Measurements from ENCODE around the gene MATCAP1. TPM values are rescaled to one million over a fixed set of nuclear protein-coding genes. Genes with fewer than 3 reads are reported as not detected.
A peak's percentile ranks its signal among the peaks of the same experiment; 100 is the strongest.

MATCAP1 gene
- polyA plus RNA-seq, 3 donors from 2014 or later: 1.00 TPM; not detected in 2

DNA sequence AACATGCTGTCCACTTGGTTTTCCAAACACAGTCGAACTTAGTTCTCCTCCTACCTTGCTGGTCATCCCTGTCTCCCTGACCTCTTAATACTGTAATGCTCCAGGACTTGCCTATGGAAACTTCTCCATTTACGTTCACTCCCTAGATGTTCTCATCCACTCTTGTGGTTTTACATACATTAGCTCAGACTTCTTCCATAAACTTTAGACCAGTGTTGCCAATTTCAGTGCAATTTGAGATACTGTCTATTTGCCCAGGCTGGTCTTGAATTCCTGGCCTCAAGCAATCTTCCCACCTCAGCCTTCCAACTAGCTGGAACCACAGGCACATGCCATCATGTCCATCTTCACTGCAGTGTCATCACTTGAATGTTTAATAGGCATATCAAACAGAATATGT is 1.5 kb downstream of the MATCAP1 start:
- Mint-ChIP-seq H3K4me3 (no peak overlapping the region), H3K36me3 (no peaks in the 10 kb centered on the region), H3K9me3 (no peaks in the 10 kb centered on the region), H3K4me1 (peaks cover 16 to 19% of the 10 kb centered on the region in 2 donors), H3K27me3 (ENCODE audit: low read depth in 3 of 3) (peaks cover 2 to 11% (median 7%) of the 10 kb centered on the region in 3 donors), H3K27ac (no peak overlapping the region)
- DNase-seq: no peak

- H3K4me3 Mint-ChIP-seq: no peak overlapping the region
- peaks cover 20 to 21% of the 10 kb centered on the region in 2 donors for H3K4me1 Mint-ChIP-seq
- H3K9me3 Mint-ChIP-seq: no peaks in the 10 kb centered on the region
- H3K27me3 Mint-ChIP-seq (ENCODE audit: low read depth in 3 of 3): peaks cover 4 to 14% (median 7%) of the 10 kb centered on the region in 3 donors
- H3K27ac Mint-ChIP-seq: no peak overlapping the region
- no peaks in the 10 kb centered on the region for H3K36me3 Mint-ChIP-seq
- no peak for DNase-seq
Observed at GRCh38 chr16:67181346-67181745, 2.4 kb downstream of the MATCAP1 start.

DNA sequence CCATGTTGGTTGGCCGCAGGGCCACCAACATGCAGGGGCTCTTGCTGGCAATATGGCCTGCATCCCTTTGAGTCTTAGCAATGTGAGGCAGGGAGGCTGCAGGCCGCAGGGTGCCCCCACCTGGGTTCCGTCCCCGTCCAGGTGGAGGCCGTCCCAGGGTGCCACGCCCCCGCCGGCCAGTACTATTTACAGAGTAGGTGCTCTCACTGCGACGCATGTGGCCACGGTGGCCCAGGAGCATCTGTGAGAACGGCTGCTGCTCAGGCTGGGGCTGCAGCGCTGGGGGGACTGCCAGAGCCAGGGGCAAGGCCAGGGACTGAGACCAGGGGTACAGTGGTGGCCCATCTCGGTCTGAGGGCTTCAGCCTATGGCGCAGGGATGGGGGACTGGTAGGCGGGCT is 3.6 kb downstream of the MATCAP1 start:
- Mint-ChIP-seq H3K27ac (no peak overlapping the region), H3K36me3 (no peaks in the 10 kb centered on the region), H3K4me1 (peaks cover 17 to 23% of the 10 kb centered on the region in 2 donors), H3K27me3 (ENCODE audit: low read depth in 3 of 3) (peaks cover under 1 to 14% (median 3%) of the 10 kb centered on the region in 3 donors), H3K4me3 (no peak overlapping the region), H3K9me3 (no peaks in the 10 kb centered on the region)
- DNase-seq: no peak

DNA sequence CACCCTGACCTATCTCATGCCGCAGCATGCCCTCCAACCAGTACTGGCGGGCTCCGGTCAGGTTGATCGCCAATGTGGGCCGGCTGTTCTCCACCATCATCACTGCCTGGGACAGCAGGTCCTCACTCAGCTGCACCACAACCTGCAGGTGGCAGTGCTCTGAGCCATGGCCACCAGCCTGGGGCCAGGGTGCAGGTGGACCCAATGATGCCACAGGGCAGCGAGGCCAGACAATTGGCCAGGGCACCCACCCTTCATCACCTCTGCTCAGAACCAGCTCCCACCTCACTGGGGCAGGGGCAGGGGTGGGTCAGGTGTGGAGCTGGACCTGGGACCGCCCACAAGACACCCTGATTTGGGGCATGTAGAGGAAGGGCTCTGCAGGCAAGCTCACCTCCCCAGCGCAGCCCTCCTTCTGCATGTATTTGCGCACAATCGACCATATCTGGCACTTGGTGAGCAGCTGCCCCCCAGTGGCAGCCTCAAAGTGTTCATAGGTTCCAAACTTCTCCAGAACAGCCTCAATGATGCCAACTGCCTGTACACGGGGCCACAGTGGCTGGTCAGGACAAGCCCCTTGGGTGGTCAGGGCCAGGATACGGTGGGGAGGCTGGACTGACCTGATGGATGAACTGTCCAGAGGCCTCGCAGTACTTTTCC is 4.2 kb downstream of the MATCAP1 start:
- Mint-ChIP-seq H3K27ac (no peak overlapping the region), H3K4me1 (peaks cover 17 to 22% of the 10 kb centered on the region in 2 donors), H3K27me3 (ENCODE audit: low read depth in 3 of 3) (peaks cover 0 to 14% (median 2%) of the 10 kb centered on the region in 3 donors), H3K4me3 (no peak overlapping the region), H3K9me3 (no peaks in the 10 kb centered on the region), H3K36me3 (no peaks in the 10 kb centered on the region)
- no peak for DNase-seq

GRCh38 chr16:67177743-67178699 is 5.7 kb downstream of the MATCAP1 start:
- H3K4me1 Mint-ChIP-seq: peaks cover 28 to 34% of the 10 kb centered on the region in 2 donors
- DNase-seq: peak in 2 of 3 donors; percentile 30 to 41
- no peaks in the 10 kb centered on the region for H3K36me3 Mint-ChIP-seq
- H3K9me3 Mint-ChIP-seq: no peaks in the 10 kb centered on the region
- H3K27ac Mint-ChIP-seq: peak overlapping the region in 3 of 6 donors; percentile 23 to 50 (median 42)
- peaks cover 6 to 14% (median 6%) of the 10 kb centered on the region in 3 donors for H3K27me3 Mint-ChIP-seq (ENCODE audit: low read depth in 3 of 3)
- peak overlapping the region; percentile 48 to 78 (median 75) for H3K4me3 Mint-ChIP-seq

DNA sequence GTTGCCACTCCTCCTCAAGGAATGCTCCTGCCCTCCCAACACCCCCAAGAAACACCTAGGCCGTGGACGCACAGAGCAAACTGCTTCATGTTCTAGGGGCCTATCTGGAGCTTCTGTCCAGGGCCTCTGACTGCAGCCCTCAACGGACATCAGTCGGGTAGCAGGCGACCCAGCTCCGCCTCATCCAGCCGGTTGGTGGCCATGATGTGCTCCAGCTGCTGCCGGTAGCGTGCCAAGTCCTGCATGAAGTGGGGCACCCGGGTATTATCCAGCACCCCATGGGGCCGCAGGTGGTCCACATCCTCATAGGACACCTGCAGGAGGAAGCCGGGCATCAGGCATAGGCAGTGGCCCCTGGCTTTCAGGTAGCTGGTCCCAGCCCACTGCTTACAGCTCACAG is 7.1 kb downstream of the MATCAP1 start:
- H3K27me3 Mint-ChIP-seq (ENCODE audit: low read depth in 3 of 3): peaks cover 6 to 15% (median 6%) of the 10 kb centered on the region in 3 donors
- no peak for DNase-seq
- peaks cover 33 to 36% of the 10 kb centered on the region in 2 donors for H3K4me1 Mint-ChIP-seq
- no peaks in the 10 kb centered on the region for H3K36me3 Mint-ChIP-seq
- no peaks in the 10 kb centered on the region for H3K9me3 Mint-ChIP-seq
- no peak overlapping the region for H3K27ac Mint-ChIP-seq
- peak overlapping the region in 4 of 5 donors; percentile 13 to 75 (median 56) for H3K4me3 Mint-ChIP-seq

DNA sequence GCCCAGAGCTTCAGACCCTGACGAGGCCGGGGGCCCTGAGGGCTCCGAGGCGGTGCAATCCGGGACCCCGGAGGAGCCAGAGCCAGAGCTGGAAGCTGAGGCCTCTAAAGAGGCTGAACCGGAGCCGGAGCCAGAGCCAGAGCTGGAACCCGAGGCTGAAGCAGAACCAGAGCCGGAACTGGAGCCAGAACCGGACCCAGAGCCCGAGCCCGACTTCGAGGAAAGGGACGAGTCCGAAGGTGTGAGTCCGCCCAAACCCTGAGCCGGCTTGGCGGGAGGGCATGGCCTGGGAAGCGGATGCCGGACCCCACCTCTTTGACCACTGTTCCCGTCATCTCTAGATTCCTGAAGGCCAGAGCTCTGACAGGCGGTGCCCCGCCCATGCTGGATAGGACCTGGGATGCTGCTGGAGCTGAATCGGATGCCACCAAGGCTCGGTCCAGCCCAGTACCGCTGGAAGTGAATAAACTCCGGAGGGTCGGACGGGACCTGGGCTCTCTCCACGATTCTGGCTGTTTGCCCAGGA is 9.0 kb downstream of the MATCAP1 start:
- DNase-seq: no peak
- peaks cover 45 to 47% of the 10 kb centered on the region in 2 donors for H3K4me1 Mint-ChIP-seq
- H3K9me3 Mint-ChIP-seq: no peaks in the 10 kb centered on the region
- H3K36me3 Mint-ChIP-seq: no peaks in the 10 kb centered on the region
- peaks cover 16 to 20% (median 18%) of the 10 kb centered on the region in 3 donors for H3K27me3 Mint-ChIP-seq (ENCODE audit: low read depth in 3 of 3)
- peak overlapping the region in 3 of 5 donors; percentile 46 to 86 (median 65) for H3K4me3 Mint-ChIP-seq
- H3K27ac Mint-ChIP-seq: peak overlapping the region in 2 of 6 donors; percentile 73 to 79

- Mint-ChIP-seq H3K9me3 (no peaks in the 10 kb centered on the region), H3K27me3 (ENCODE audit: low read depth in 3 of 3) (peaks cover 17 to 20% (median 20%) of the 10 kb centered on the region in 3 donors), H3K36me3 (no peaks in the 10 kb centered on the region), H3K4me3 (peak overlapping the region; percentile 85 to 94 (median 86)), H3K27ac (peak overlapping the region; percentile 0 to 74 (median 67)), H3K4me1 (peaks cover 46 to 49% of the 10 kb centered on the region in 2 donors)
- DNase-seq: peak; percentile 68 to 73 (median 69)
Observed at GRCh38 chr16:67173808-67174705, 9.7 kb downstream of the MATCAP1 start.

GRCh38 chr16:67173323-67173722 is 10.4 kb downstream of the MATCAP1 start:
- peak overlapping the region; percentile 85 to 94 (median 86) for H3K4me3 Mint-ChIP-seq
- peaks cover 43 to 49% of the 10 kb centered on the region in 2 donors for H3K4me1 Mint-ChIP-seq
- H3K27me3 Mint-ChIP-seq (ENCODE audit: low read depth in 3 of 3): peaks cover 17 to 25% (median 22%) of the 10 kb centered on the region in 3 donors
- no peaks in the 10 kb centered on the region for H3K36me3 Mint-ChIP-seq
- no peaks in the 10 kb centered on the region for H3K9me3 Mint-ChIP-seq
- H3K27ac Mint-ChIP-seq: peak overlapping the region; percentile 0 to 73 (median 62)
- DNase-seq: no peak

DNA sequence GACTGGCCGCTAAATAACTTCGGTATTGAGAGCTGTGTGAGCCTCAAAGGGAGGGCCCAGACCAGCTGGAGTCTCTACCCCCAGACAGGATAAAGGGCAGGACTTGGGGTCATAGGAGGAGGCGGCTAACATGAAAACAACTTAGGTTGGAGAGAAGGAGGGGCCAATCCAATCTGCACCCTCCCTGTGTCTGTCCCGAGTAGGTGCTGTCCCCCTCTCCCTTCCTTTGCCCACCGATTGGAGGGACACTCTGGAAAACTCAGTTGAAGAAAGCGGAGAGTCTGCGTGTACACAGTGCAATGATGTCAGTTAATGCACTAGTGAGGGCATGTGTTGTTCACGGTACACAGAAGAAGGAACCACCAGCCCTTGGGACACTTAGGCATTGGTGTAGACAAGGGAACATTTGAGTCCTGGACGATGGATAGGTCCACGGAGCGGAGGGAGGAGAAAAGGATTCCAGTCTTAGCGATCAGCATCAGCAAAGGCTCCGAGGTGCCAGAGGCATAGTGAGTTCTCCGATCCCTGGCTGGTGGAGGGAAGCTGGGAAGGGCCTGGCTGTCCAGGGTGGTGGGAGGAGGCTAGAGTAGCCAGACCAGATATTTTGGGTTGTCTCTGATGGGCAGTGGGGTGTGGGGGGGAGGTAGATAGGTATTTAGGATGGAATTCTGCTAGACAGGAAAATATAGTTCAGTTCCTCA is 12.7 kb downstream of the MATCAP1 start:
- Mint-ChIP-seq H3K27ac (no peak overlapping the region), H3K27me3 (ENCODE audit: low read depth in 3 of 3) (peaks cover 17 to 37% (median 21%) of the 10 kb centered on the region in 3 donors), H3K9me3 (peaks cover 0 to 2% (median 0%) of the 10 kb centered on the region in 6 donors), H3K36me3 (no peaks in the 10 kb centered on the region), H3K4me3 (peak overlapping the region in 4 of 5 donors; percentile 24 to 53 (median 46)), H3K4me1 (peaks cover 36 to 38% of the 10 kb centered on the region in 2 donors)
- DNase-seq: no peak

DNA sequence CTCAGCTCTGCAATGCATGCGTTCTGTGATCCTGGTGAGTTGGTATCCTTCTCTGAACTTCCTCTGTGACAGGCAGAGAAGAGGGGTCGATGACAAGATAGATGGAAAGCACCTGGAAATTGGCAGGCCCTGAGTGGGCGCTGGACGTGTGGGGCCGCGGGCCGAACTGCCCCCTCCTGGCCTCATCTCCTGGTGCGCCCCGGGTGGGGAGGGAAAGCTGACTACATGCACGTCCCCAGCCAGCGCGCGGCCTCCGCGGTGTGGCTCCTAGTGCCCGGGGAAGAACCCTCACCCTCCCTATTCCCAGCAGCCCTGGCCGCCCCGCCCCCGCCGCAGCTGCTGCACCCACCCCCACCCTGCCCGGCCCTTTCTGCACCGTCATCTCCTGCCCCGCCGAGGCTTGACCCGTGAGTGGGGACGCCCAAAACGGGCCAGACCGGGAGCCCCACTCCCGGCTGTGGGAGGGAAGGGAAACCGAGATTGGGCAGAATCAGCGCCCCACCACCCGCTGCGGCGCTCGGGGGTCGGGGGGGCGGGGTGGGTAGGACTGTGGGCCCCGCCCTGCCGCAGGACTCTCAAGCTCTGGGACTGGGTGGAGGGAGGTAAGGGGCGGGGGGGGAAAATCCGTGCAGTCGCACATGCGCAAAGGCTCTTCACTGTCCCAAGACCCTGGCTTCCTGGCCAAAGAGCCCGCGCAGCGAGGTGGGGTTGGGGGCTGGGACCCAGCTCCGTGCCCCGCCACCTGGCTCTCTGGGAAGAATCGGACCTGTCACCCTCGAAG is 13.4 kb downstream of the MATCAP1 start, which contains the start of gene NOL3:
Gene NOL3, plus strand, starts transcription at position 371 of the 781 bp plus-strand sequence.
- H3K4me1 Mint-ChIP-seq: peaks cover 30 to 37% of the 10 kb centered on the region in 2 donors
- DNase-seq: no peak
- H3K27me3 Mint-ChIP-seq (ENCODE audit: low read depth in 3 of 3): peaks cover 18 to 37% (median 19%) of the 10 kb centered on the region in 3 donors
- no peak within 1 kb of the TSS for H3K27ac Mint-ChIP-seq
- peak within 1 kb of the TSS; percentile 24 to 69 (median 53) for H3K4me3 Mint-ChIP-seq
- peaks cover 0 to 2% (median 0%) of the 10 kb centered on the region in 6 donors for H3K9me3 Mint-ChIP-seq
- H3K36me3 Mint-ChIP-seq: no peaks in the 10 kb centered on the region

Data from immature natural killer cell (primary cell).